Right lobe of liver (tissue), 4 donors: ENCODE results near the gene HLA-DQB2.

Experiments
- POLR2A ChIP-seq: fragments of 450-650 bp; IDR thresholded peaks from one replicate; pipeline ENCODE4 v1.6.1; 2017; ENCODE audit warnings: antibody characterized with exemption, mild to moderate bottlenecking
- TF ChIP-seq, protein P1 (sequence below), 4 donors: fragments of 200-600 bp in 3 of 4; fragments of 450-650 bp in 1 of 4; IDR thresholded peaks; one replicate each; pipeline versions ENCODE4 v1.5.1 to v1.8.0; 2016 to 2022; ENCODE audit warnings: antibody characterized with exemption in 4 of 4, mild to moderate bottlenecking in 2 of 4
- donor health status: DM: no; HTN: no; CAD: no.
- donor health status: DM: no; HTN: no; CAD: no.
- donor health status: DM: no; HTN: yes; CAD: no.

DNA sequence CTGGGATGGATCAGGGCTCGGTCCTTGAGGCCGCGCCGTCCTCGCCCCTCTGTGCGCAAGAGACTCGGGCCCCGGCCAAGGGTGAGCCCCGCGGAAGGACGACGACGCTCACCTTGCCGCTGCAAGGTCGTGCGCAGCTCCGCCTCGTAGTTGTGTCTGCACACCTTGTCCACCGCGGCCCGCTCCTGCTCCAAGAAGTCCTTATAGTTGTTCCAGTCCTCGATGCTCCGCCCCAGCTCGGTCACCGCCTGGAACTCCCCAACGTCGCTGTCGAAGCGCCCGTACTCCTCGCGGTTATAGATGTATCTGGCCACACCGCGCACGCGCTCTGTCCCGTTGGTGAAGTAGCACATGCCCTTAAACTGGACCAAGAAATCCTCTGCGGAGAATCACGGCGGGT, 1.8 kb downstream of the HLA-DQB2 start:
- TF ChIP-seq, protein P1, sequence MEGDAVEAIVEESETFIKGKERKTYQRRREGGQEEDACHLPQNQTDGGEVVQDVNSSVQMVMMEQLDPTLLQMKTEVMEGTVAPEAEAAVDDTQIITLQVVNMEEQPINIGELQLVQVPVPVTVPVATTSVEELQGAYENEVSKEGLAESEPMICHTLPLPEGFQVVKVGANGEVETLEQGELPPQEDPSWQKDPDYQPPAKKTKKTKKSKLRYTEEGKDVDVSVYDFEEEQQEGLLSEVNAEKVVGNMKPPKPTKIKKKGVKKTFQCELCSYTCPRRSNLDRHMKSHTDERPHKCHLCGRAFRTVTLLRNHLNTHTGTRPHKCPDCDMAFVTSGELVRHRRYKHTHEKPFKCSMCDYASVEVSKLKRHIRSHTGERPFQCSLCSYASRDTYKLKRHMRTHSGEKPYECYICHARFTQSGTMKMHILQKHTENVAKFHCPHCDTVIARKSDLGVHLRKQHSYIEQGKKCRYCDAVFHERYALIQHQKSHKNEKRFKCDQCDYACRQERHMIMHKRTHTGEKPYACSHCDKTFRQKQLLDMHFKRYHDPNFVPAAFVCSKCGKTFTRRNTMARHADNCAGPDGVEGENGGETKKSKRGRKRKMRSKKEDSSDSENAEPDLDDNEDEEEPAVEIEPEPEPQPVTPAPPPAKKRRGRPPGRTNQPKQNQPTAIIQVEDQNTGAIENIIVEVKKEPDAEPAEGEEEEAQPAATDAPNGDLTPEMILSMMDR (IDR thresholded peaks at IDR 0.05): no peak
- no peak for TF ChIP-seq POLR2A
